ENCODE data around the gene BGN. TPM values are rescaled to one million over a fixed set of nuclear protein-coding genes. Genes with fewer than 3 reads are reported as not detected.

Gene BGN
- total RNA-seq, 4 donors from 2014 or later = 1.1 to 50.7 (median 9.8) TPM

GRCh38 chrX:153526801-153527200 is 32.0 kb downstream of the BGN start:
- Histone ChIP-seq H3K27me3 (peaks cover 0 to 15% (median 10%) of the 10 kb centered on the region in 3 donors), H3K9me3 (no peaks in the 10 kb centered on the region), H3K4me3 (no peak overlapping the region), H3K4me1 (no peaks in the 10 kb centered on the region), H3K36me3 (no peaks in the 10 kb centered on the region), H3K27ac (no peak overlapping the region)
- no peak for ATAC-seq
- intact Hi-C loops (cut with DNase I; ENCODE audit: low total_unique reads) (no loop called here), in situ Hi-C loops (cut with MboI; ENCODE audit: low sequenced_read_pairs in 4 of 4) (no loop called here)
- DNase-seq = no peak
- no peak for TF ChIP-seq POLR2A (IDR thresholded peaks at IDR 0.05)
- TF ChIP-seq, protein P1, sequence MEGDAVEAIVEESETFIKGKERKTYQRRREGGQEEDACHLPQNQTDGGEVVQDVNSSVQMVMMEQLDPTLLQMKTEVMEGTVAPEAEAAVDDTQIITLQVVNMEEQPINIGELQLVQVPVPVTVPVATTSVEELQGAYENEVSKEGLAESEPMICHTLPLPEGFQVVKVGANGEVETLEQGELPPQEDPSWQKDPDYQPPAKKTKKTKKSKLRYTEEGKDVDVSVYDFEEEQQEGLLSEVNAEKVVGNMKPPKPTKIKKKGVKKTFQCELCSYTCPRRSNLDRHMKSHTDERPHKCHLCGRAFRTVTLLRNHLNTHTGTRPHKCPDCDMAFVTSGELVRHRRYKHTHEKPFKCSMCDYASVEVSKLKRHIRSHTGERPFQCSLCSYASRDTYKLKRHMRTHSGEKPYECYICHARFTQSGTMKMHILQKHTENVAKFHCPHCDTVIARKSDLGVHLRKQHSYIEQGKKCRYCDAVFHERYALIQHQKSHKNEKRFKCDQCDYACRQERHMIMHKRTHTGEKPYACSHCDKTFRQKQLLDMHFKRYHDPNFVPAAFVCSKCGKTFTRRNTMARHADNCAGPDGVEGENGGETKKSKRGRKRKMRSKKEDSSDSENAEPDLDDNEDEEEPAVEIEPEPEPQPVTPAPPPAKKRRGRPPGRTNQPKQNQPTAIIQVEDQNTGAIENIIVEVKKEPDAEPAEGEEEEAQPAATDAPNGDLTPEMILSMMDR (IDR thresholded peaks at IDR 0.05 in 4 of 5, conservative IDR thresholded peaks at IDR 0.05 in 1 of 5) = no peak

DNA sequence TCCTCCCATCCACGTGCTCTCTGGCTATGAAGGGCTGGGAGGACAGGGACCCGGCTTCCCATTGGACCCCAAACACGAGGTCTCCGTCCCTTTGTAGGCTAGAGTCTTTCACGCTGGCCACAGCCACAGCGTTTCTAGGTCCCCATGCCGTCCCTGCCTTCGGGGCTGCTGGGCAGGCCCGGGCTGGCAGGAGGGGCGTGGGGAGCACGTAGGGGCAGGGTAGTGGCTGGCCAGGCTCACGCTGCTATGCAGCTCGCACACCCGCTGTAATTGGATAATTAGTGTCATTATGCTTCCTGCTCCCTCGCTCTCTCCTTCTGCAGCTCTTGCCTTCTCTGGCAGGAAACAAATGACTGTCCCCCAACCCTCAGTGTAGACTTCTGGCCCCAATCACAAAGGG is 32.4 kb downstream of the BGN start:
- Histone ChIP-seq H3K27ac (no peak overlapping the region), H3K27me3 (peaks cover 0 to 11% (median 6%) of the 10 kb centered on the region in 3 donors), H3K9me3 (no peaks in the 10 kb centered on the region), H3K4me3 (no peak overlapping the region), H3K4me1 (no peaks in the 10 kb centered on the region), H3K36me3 (no peaks in the 10 kb centered on the region)
- ATAC-seq = no peak
- TF ChIP-seq, protein P1 (IDR thresholded peaks at IDR 0.05 in 4 of 5, conservative IDR thresholded peaks at IDR 0.05 in 1 of 5) = no peak
- no peak for TF ChIP-seq POLR2A (IDR thresholded peaks at IDR 0.05)
- DNase-seq = no peak
- intact Hi-C loops (cut with DNase I; ENCODE audit: low total_unique reads) = no loop called here
- in situ Hi-C loops (cut with MboI; ENCODE audit: low sequenced_read_pairs in 4 of 4) = no loop called here

DNA sequence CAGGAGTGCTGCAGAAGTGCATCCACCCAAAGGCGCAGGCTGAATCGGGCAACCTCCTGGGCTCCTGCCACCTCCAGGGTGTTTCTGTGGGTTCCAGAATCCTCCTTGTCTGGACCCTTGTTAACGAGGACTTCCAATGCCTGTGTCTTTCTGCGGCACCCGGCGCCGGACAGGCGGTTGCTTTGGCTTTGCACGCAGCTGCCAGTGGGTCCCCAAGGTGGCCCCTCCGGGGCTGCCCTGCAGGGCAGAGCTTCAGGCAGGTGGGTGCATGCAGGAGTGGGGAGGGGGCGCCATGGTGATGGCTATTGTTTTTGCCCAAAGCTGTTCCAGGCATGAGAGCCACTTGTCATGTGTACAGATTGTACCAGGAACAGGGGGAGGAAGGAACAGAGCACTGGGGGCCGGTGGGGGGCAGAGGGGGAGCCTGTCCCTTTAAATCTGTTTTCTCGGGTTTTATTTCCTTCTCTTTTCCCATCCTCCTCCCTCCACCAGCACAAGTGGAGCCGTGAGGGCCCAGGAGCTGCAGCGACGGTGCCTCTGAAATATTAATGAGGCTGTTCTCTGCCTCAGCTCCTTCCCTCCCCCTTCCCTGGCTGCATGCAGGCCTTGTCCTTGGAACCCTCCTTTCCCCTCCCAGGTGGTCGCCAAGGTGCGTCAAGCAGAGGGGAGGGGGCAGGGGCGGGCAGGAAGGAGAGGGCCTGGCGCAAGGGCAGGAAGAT is 35.8 kb downstream of the BGN start:
- no peak for DNase-seq
- H3K27me3 ChIP-seq = peaks cover 0 to 3% (median 0%) of the 10 kb centered on the region in 3 donors
- no peak overlapping the region for H3K4me3 ChIP-seq
- intact Hi-C loops (cut with DNase I; ENCODE audit: low total_unique reads) = no loop called here
- no peaks in the 10 kb centered on the region for H3K4me1 ChIP-seq
- ATAC-seq = no peak
- in situ Hi-C loops (cut with MboI; ENCODE audit: low sequenced_read_pairs in 4 of 4) = no loop called here
- no peaks in the 10 kb centered on the region for H3K36me3 ChIP-seq
- no peaks in the 10 kb centered on the region for H3K9me3 ChIP-seq
- no peak overlapping the region for H3K27ac ChIP-seq
- no peak for TF ChIP-seq POLR2A (IDR thresholded peaks at IDR 0.05)
- TF ChIP-seq, protein P1 (IDR thresholded peaks at IDR 0.05 in 4 of 5, conservative IDR thresholded peaks at IDR 0.05 in 1 of 5) = no peak

GRCh38 chrX:153533091-153533490 is 38.3 kb downstream of the BGN start:
- Histone ChIP-seq H3K4me3 (no peak overlapping the region), H3K4me1 (no peaks in the 10 kb centered on the region), H3K27me3 (no peaks in the 10 kb centered on the region), H3K27ac (no peak overlapping the region), H3K9me3 (no peaks in the 10 kb centered on the region), H3K36me3 (no peaks in the 10 kb centered on the region)
- in situ Hi-C loops (cut with MboI; ENCODE audit: low sequenced_read_pairs in 4 of 4) = no loop called here
- ATAC-seq = no peak
- TF ChIP-seq POLR2A (IDR thresholded peaks at IDR 0.05) = no peak
- TF ChIP-seq, protein P1 (IDR thresholded peaks at IDR 0.05 in 4 of 5, conservative IDR thresholded peaks at IDR 0.05 in 1 of 5) = no peak
- intact Hi-C loops (cut with DNase I; ENCODE audit: low total_unique reads) = no loop called here
- DNase-seq = no peak

- in situ Hi-C loops (cut with MboI; ENCODE audit: low sequenced_read_pairs in 4 of 4) = no loop called here
These were observed 42.3 kb downstream of the BGN start for GRCh38 chrX:153537080-153537479.

More at GRCh38 chrX:153537080-153537479, 42.3 kb downstream of the BGN start:
- TF ChIP-seq, protein P1 (IDR thresholded peaks at IDR 0.05 in 4 of 5, conservative IDR thresholded peaks at IDR 0.05 in 1 of 5) = no peak
- no peak for TF ChIP-seq POLR2A (IDR thresholded peaks at IDR 0.05)
- no peak for ATAC-seq
- no peak overlapping the region for H3K27ac ChIP-seq
- no peaks in the 10 kb centered on the region for H3K9me3 ChIP-seq
- no peaks in the 10 kb centered on the region for H3K4me1 ChIP-seq
- intact Hi-C loops (cut with DNase I; ENCODE audit: low total_unique reads) = no loop called here
- no peak for DNase-seq
- no peak overlapping the region for H3K4me3 ChIP-seq
- no peaks in the 10 kb centered on the region for H3K36me3 ChIP-seq
- H3K27me3 ChIP-seq = no peaks in the 10 kb centered on the region

Data from gastrocnemius medialis (tissue), 4 donors.